Anterior cingulate cortex (tissue), 58 donors: ENCODE data around the gene CKM.
"Not testable (repeated sequence)": the region's sequence is repeated elsewhere in the genome, so short reads cannot be mapped to it uniquely, and the experiment has no call there.

Experiments used
- DNase-seq, 58 donors: peaks; one replicate each; lab custom pipeline; 2025; lab: John Stamatoyannopoulos, UW

CKM gene

DNA sequence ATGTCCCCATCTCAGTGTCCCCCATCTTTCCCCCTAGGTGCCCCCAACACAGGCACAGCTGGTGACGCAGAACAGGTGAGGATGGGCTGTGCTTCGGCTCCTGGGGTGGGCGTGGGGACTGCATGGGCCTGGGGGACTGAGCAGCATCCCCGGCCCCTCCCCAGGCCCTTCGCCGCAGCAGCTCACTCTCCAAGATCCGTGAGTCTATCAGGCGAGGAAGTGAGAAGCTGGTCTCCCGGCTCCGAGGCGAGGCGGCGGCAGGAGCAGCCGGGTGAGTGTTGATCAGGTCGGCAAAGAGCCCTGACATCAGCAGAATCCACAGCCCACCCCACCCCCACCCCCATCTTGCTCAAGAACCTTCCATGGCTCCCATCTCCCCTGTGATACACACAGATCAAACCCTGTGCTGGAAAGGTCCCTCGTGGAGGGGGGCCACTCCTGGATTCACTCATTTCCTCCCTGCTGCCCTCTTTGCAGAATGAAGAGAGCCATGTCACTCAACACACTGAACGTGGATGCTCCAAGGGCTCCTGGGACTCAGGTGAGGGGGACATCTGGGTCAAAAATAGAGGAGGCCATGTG lies 27.9 kb upstream of the CKM start:
- no peak for DNase-seq

DNA sequence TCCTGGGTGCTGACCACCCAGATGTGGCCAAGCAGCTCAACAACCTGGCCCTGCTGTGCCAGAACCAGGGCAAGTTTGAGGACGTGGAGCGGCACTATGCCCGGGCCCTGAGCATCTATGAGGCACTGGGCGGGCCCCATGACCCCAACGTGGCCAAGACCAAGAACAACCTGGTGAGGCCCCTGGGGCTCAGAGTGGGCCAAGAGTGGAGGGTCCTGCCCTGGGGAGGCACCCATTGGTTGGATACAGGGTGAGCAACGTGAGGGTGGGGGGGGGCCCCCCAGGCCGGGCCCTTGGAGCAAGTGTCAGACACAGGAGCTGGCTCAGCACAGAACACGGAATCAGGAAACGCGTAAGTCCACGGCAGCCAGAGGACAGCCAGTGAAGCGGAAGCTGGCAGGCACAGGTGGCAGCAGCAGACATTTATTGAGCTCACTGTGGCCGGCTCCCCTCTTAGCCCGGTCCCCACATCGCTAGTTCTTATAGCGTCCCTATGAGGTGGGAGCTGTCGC lies 26.8 kb upstream of the CKM start:
- DNase-seq: no peak

DNA sequence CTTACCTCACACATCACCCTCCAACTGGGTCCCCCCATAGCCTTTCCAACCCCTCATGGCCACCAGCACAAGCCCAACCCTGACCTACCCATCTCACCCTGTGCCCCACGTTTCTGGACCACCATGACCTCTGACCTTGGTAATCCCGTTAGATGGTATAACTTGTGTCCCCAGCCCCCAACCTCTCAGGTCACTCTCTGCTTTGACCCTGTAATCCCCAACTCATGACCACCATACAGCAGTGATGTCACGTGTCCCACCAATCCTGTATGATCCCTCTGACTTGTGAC lies 26.4 kb upstream of the CKM start:
- no peak for DNase-seq

DNA sequence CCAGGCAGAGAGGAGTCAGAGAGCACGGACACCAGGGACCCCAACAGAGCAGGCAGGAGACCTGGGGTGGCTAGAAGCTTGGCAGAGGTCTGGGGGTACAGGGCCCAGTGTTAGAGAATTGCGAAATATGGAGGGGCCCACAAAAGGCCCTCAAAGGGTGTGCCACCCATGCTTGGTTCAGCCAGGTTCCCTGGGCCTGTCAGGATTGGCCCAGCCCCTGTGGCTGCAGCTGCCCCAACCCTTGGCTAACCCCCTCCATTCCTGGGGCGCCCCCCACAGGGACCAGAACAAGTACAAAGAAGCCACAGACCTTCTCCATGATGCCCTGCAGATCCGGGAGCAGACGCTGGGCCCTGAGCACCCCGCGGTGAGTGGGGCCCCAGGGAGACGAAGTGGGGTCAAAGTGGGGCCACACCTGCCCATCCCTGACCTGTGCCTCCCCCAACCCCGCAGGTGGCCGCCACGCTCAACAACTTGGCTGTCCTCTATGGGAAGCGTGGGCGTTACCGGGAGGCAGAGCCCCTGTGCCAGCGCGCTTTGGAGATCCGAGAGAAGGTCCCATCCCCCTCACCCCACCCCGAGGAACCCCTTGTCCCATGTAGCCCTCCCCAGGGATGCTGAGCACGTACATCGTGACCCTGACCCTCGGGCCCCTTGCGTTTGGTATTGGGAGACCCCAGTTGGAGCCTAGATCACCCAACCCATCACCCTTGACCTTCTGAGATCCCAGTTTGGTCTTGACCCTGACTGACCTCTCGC lies 25.9 kb upstream of the CKM start:
- DNase-seq: no peak

DNA sequence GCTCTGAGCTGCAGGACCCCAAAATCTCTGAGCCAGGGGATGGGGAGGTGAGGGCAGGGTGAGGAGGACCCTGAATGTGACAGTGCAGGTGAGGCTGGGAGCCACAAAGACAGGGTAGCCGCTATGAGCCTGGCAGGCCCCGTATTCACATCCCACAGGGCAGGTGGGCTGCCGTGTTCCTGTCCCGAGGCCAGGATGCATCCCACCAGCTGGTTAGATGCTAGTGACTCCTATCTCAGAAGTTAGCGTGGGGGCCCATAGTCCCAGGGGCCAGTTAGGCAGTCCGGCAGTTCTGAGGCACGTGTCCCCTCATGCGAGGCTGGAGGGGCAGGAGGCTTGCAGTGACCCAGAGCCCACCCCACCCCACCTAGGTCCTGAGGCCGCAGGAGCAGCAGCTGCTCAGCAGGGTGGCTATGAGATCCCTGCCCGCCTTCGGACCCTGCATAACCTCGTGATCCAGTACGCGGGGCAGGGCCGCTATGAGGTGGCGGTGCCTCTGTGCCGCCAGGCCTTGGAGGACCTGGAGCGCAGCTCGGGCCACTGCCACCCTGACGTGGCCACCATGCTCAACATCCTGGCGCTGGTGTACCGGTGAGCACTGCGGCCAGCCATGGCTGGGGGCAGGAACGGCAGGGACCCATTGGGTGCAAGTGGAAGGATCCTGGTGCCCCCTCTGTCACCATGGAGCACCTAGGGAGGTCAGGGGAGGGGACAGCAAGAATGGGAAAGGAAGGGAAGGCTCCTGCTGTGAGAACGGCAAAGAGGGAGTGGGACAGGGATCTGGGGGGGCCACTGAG lies 25.1 kb upstream of the CKM start:
- DNase-seq: no peak

DNA sequence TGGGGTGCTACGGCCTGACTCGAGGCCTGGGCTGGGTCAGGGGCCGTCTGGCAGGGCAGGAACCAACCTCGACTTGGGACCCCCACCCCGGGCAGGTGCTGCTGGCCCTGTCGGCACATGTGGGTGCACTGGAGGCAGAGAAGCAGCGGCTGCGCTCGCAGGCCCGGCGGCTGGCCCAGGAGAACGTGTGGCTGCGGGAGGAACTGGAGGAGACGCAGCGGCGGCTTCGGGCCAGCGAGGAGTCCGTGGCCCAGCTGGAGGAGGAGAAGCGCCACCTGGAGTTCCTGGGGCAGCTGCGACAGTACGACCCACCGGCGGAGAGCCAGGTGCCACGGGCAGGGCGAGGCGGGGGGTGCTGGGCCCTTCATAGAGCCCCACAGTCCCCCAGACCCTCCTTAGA lies 23.8 kb upstream of the CKM start:
- no peak for DNase-seq

DNA sequence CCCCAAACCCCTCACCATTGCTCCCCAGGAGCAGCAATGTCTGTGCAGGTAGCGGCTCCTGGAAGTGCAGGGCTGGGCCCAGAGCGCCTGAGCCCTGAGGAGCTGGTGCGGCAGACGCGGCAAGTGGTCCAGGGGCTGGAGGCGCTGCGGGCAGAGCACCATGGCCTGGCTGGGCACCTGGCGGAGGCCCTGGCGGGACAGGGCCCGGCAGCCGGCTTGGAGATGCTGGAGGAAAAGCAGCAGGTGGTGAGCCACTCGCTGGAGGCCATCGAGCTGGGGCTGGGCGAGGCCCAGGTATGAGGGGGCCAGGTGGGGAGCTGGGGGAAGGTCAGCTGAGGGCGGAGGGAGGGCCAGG lies 22.8 kb upstream of the CKM start:
- no peak for DNase-seq

DNA sequence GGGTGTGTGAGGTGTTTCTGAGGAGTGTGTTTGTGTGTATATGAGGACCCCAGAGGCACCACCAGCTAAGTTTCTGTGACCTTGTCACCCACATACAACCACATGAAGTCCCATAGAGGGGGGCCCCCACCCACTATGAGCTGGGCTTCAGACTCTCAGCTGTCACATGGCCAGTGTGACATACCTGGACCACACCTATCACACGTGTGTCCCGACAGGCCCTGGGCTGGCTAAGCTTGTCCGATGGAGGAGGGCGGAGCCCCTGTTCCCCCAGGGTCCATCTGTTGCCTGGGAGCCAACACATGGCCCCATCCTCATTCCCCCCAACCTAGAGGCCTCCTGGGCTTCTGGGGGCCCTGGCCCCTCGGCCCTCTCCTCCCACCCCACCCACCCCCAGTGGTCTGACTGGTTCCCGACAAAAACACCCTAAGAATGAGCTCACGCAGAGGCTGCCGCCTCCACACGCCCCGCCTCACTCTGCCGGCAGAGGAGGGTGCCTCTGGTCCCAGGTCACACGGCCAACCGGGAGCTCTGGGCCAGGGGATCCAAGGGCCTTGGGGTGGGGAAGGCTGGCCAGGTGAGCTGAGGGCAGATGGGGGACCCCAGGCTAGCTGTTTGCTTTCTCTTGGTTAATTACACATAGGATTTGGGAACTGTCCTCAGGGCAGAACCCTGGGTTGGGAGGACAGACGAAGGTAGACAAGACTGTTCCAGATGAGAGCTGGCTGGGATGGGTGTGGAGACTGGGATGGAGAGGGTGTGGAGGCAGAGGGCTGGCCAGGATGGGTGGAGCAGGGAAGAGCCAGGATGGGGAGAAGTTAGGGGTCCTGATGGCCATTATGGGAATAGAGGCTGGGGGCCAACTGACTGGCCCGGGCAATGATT lies 22.2 kb upstream of the CKM start:
- no peak for DNase-seq

DNA sequence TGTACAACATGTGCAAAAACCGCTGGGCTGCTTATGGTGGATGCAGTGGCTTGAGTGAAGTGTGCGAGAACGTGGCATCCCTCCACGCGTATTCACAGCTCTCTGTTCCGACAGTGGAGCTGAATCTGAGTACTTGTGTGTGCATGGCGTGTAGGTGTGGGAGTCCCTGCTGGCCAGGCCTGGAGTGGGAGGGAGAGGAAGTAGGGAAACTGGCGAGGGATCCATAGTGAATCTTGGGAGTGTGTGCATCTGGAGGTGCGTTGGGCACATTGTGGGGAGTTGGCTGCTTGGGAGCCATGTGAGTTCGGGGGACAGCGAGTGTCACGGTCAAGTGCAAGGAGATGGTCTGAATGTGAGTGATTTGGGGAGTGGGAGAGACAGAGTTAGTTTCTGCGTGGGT lies 20.2 kb upstream of the CKM start:
- DNase-seq: no peak

DNA sequence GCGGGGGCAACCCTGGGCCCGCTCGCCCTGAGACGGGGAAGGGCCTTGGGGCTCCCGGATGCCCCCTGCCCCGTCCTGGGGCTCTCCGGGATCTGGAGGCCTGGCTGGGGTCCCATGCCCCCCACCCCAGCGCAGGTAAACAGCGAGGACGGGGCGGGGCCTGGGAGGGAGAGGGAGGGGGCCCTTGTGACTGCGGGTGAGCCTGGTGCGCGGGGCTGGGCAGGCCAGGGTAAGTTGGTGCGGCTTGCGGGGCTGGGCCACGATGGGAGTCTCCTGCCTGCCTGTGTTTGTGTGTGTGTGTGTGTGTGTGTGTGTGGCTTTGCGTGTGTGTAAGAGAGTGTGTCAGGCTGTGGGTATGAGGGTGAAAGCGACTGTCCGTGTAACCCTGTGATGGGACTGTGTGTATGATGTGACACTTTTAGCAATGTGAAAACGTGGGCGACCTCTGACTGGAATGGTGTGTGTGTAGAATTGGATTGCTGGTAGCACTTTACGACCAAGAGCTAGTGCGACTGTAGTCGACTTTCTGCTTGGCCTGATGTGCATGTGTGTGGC lies 18.3 kb upstream of the CKM start:
- DNase-seq: no peak

DNA sequence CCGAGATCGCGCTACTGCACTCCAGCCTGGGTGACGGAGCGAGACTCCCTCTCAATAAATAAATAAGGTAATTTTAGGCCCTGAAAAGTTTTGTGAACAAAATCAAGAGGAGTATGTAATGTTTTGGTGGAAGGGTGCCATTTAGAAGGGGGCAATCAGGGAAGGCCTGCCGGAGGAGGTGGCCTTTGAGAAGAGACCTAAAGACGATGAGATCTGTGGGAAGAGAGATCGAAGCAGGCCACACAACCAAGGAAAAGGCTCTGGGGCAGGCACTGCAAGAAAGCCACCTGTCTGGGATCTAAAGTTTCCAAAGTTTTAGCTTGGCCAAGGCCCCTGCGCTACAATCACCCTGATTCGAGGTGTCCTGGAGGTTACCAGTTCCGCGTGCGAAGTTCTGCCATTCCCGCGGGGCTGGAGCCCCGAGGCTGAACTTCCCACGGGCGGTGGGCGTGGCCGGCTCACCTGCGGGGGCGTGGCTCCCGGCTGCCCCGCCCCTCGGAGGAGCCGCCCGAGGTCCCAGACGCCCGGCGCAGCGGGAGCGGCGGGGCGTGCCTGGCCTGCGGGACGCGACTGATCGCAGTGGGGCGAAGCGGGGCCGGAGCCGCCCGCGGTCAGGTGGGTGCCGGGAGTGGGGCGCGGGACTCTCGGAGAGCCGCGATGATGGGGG lies 17.7 kb upstream of the CKM start, which contains the start of gene KLC3:
KLC3 (plus strand) TSS at position 519 of the 667 bp plus-strand sequence. CDS start 4,792 bp downstream, outside the sequence.
- DNase-seq: no peak

DNA sequence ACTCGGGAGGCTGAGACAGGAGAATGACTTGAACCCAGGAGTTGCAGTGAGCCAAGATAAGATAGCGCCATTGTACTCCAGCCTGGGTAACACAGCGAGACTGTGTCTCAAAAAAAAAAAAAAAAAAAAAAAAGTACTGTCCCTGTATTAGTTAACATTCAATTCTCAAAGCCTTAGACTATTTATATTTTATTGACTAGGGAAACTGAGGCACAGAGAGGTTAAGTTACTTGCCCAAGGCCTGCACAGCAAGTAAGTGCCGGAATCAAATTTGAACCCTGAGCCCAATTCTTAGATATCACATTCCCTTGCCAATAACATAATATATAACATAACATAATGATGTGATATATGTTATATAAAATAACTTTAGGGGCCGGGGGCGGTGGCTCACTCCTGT lies 17.0 kb upstream of the CKM start:
- DNase-seq: no peak

DNA sequence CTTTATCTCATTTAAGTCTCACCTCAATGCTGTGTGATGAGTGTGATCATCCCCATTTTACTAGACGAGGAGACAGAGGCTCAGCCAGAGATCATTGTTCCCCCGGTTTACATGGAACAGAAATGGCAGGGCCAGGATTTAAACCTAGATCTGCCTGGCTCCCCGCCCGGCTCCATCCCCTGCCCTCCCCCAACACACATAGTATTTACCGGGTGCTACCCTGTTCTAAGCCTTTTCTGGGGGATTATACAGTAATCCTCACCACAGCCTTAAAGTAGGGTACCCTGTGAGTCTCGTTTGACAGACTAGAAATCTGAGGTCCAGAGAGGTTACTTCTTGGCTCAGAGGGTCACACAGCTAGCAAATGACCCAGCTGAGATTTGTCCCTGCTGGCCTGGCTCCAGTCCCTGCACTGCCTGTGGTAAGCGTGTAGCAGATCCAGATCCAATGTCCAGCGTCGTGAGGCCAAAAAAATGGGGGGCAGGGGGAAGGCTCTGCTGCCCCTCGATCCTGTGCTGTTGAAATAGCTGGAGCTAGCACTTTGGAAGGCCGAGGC lies 14.1 kb upstream of the CKM start:
- DNase-seq: no peak

DNA sequence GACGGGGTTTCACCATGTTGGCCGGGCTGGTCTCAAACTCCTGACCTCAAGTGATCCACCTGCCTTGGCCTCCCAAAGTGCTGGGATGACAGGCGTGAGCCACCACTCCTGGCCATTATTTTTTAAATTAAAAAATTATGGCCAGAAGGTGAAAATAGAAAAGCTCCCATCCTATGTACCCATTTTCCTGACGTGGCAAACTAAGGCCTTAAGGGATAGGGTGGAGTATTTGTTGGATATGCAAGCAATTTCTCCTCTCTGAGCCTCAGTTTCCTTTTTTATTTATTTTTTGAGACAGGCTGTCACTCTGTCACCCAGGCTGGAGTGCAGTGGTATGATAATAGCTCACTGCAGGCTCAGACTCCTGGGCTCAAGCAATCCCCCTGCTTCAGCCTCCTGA lies 12.2 kb upstream of the CKM start:
- DNase-seq: not testable (repeated sequence)

DNA sequence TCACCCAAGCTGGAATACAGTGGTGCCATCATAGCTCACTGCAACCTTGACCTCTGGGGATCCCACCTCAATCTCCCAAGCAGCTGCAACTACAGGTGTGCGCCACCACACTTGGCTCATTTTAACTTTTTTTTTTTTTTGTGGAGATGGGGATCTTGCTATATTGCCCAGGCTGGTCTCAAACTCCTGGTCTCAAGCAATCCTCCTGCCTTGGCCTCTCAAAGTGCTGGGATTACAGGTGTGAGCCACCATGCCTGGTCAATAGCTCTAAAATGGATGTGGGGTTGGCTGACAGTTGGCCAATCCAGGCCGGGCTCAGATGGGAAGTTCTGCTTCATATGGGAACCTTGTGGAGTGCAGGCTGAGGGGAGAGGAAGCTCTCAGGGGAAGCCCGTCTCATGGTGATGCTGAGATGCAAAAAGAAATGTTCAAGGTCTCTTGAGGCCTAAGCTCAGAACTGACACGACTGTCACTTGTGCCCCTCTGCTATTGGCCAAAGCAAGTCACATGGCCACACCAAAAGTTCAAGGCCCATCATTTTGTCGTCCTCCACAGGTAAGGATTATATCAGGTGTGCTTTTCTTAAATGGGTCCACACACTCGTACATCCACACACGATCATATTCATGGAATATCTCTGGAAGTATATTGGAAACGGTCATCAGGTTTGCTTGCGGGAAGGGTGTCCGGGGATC lies 11.1 kb upstream of the CKM start:
- no peak for DNase-seq

DNA sequence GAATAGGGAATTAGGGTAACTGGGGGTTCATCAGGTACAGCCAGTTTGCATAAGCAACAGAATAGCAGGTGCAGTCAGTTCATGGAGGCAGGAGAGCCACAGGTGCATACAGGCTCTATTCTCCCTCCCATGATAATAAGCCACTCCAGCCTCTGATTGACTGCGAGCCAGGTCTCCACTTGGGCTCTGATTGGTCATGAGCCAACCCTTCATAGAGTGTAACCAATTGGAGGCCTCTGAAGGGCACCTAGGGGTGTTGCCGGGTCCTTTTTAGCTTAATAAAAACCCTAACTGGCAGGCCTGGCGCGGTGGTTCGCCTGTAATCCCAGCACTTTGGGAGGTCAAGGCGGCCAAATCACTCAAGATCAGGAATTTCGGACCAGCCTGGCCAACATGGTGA lies 8.7 kb upstream of the CKM start:
- DNase-seq: no peak

DNA sequence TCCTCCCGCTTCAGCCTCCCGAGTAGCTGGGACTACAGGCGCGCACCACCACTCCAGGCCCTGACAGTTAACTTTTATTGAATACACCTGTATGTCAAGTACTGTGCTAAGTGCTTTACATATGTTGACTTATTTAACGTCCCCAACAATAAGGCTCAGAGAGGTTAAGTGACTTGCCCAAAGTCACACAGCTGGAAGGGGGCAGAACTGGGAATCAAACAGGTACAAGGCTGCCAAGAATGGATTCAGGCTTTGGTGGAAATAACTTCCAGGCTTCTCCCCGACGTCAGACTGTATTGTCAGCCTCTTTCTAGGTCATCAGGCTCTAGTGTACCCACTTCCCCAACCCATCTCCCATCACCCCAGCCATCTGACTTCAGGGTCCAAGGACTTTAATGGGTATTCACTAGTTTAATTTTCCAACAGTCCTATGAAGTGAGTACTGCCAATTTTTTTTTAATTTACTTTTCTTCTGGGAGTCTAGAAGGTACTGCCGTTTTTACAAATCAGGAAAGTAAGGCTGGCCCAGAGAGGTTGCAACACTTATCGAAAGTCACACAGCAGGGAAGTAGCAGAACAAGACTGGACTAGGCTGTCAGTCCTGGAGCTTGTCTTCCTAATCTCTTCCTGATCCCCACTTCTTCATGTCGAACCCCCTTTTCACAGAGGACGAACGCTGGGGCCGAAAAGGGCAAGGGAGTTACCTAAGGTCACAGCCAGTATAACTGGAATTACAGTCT lies 4.9 kb upstream of the CKM start:
- no peak for DNase-seq

DNA sequence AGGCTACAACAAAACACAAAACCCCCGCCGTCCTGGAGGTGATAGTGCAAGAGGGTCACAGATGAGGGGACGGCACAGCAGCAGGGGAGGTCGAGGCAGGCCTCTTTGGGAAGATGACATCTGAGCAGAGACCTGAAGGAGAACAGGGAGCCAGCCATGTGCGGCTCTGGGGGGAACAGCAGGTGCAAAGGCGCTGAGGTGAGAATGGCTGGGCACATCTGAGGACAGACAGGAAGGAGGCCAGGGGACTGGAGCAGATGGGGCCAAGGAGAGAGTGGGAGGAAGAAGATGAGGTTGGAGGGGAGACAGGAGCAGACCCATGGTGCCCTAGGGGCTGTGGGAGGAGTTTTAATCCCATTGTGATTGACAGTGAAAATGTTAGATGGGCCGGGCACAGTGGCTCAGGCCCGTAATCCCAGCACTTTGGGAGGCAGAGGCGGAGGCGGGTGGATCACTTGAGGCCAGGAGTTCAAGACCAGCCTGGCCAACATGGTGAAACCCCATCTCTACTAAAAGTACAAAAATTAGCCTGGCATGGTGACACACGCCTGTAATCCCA lies 1.8 kb upstream of the CKM start:
- no peak for DNase-seq
